ENCODE data around the gene BNIP2. TPM values are rescaled to one million over a fixed set of nuclear protein-coding genes. Genes with fewer than 3 reads are reported as not detected.
A peak's percentile ranks its signal among the peaks of the same experiment; 100 is the strongest.
"Not testable (repeated sequence)": the region's sequence is repeated elsewhere in the genome, so short reads cannot be mapped to it uniquely, and the experiment has no call there.

BNIP2 gene
- total RNA-seq, 1 donor from 2014 or later: 123 TPM

GRCh38 chr15:59644756-59645155 lies 44.4 kb downstream of the BNIP2 start:
- Histone ChIP-seq H3K4me3 (ENCODE audit: low read depth, low read length) (no peak overlapping the region), H3K36me3 (ENCODE audit: control insufficient read depth, insufficient read depth, low read length) (peaks cover 1% of the 10 kb centered on the region), H3K27me3 (ENCODE audit: control insufficient read depth, insufficient read depth, low read length) (no peaks in the 10 kb centered on the region)
- FAIRE-seq (no peak), DNase-seq (ENCODE audit: low read depth) (peak; percentile 50)
- no peak for TF ChIP-seq CTCF (IDR thresholded peaks at IDR 0.05; ENCODE audit: insufficient read depth, low read length, severe bottlenecking)

DNA sequence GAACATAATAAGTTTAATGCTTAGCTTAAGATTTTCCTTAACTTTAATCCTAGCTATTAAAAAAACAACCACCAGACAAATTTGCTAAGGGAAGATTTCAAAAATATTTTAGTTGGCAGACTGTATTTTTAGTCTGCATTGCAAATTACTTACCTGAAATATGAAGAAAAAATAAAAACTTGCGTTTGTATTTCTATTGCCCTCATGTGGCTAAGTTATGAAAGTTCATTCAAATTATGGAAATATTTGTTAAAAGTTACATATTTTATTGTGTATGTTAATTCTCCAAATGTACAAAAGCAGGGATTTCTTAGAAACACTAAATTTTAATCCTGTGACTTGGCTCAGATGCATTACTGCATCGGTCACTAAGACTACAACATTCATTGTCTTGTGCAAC lies 46.8 kb downstream of the BNIP2 start:
- peaks cover 2% of the 10 kb centered on the region for H3K36me3 ChIP-seq (ENCODE audit: control insufficient read depth, insufficient read depth, low read length)
- no peak for TF ChIP-seq CTCF (IDR thresholded peaks at IDR 0.05; ENCODE audit: insufficient read depth, low read length, severe bottlenecking)
- no peak for FAIRE-seq

DNA sequence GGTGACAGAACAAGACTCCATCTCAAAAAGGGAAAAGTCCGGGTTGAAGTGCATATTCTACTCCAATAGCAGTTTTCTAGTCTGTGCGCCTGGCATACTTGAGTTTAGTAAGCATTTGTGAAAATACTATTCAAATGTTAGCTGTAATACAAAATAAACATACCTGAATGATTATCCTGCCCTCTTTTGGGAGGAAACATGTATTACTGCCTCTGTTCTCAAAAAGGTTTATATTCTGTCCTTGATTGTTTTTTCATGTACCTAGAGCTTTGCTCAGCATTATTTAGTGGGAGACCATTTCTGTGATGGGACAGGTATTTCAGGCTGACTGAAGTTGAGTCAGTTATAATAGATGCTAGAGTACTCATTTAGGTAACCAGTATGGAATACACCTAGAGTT lies 51.6 kb downstream of the BNIP2 start:
- DNase-seq (ENCODE audit: low read depth); H3K27me3 ChIP-seq (ENCODE audit: control insufficient read depth, insufficient read depth, low read length); H3K36me3 ChIP-seq (ENCODE audit: control insufficient read depth, insufficient read depth, low read length); H3K4me3 ChIP-seq (ENCODE audit: low read depth, low read length): not testable (repeated sequence)
- peak; percentile 91 for FAIRE-seq

More for the DNA sequence above, 46.8 kb downstream of the BNIP2 start:
- DNase-seq (ENCODE audit: low read depth): no peak
- Histone ChIP-seq H3K4me3 (ENCODE audit: low read depth, low read length) (no peak overlapping the region), H3K27me3 (ENCODE audit: control insufficient read depth, insufficient read depth, low read length) (no peaks in the 10 kb centered on the region)

DNA sequence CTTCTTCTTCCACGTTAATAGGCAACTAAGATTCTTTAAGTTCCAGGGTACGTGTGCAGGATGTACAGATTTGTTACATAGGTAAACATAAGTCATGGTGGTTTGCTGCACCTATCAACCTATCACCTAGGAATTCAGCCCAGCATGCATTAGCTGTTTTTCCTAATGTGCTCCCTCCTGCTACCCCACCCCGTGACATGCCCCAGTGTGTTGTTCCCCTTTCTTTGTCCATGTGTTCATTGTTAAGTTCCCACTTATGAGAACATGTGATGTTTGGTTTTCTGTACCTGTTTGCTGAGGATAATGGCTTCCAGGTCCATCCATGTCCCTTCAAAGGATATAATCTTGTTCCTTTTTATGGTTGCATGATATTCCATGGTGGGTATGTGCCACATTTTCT lies 52.9 kb downstream of the BNIP2 start:
- FAIRE-seq (peak; percentile 76), DNase-seq (ENCODE audit: low read depth) (no peak)
- no peak overlapping the region for H3K4me3 ChIP-seq (ENCODE audit: low read depth, low read length)
- no peak for TF ChIP-seq CTCF (IDR thresholded peaks at IDR 0.05; ENCODE audit: insufficient read depth, low read length, severe bottlenecking)
- peaks cover 1% of the 10 kb centered on the region for H3K36me3 ChIP-seq (ENCODE audit: control insufficient read depth, insufficient read depth, low read length)
- no peaks in the 10 kb centered on the region for H3K27me3 ChIP-seq (ENCODE audit: control insufficient read depth, insufficient read depth, low read length)

DNA sequence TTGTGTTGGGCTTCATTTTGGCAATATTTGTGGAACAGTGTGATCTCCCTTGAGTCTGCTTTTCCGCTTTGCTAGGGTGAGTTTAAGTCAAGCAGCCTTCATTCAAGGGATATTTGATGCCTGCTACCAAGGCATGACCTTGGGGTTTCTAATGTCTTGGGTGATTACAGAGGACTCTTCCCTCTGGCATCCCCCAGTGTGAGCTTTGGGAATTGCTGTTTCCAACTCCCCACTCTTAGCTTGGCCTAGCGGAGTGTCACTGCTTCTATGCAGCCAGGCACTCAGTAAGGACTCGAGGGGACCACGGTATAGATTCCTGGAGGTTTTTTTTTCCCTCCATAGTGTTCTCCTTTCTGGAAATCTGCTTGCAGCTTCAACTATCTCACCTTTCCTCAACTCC lies 56.4 kb downstream of the BNIP2 start:
- no peak overlapping the region for H3K4me3 ChIP-seq (ENCODE audit: low read depth, low read length)
- H3K27me3 ChIP-seq (ENCODE audit: control insufficient read depth, insufficient read depth, low read length): no peaks in the 10 kb centered on the region
- no peak for DNase-seq (ENCODE audit: low read depth)
- no peaks in the 10 kb centered on the region for H3K36me3 ChIP-seq (ENCODE audit: control insufficient read depth, insufficient read depth, low read length)
- TF ChIP-seq CTCF (IDR thresholded peaks at IDR 0.05; ENCODE audit: insufficient read depth, low read length, severe bottlenecking): peak; percentile 51
- no peak for FAIRE-seq

DNA sequence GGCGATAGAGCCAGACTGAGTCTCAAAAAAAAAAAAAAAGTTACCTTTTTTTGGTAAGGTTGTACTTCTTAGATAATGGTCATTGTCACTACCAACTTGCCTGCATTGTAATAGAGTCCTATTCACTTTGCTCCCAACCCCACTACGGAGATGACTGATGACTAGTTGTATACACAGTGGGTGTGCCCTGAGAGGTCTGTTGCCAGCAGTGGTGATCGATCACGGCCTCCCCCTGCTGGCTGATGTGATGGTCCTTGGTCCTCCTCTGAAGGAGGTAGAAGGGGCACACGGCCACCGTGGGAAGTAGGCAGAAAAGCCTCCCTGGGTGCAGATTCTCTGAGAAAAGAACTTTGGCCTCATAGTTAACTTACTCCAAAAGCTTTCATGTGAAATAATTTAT lies 66.8 kb downstream of the BNIP2 start:
- no peak overlapping the region for H3K4me3 ChIP-seq (ENCODE audit: low read depth, low read length)
- peaks cover 2% of the 10 kb centered on the region for H3K27me3 ChIP-seq (ENCODE audit: control insufficient read depth, insufficient read depth, low read length)
- peak; percentile 72 for TF ChIP-seq CTCF (IDR thresholded peaks at IDR 0.05; ENCODE audit: insufficient read depth, low read length, severe bottlenecking)
- FAIRE-seq: no peak
- DNase-seq (ENCODE audit: low read depth): peak; percentile 80
- H3K36me3 ChIP-seq (ENCODE audit: control insufficient read depth, insufficient read depth, low read length): no peaks in the 10 kb centered on the region
